ENCODE data around the gene DNAJA3. TPM values are rescaled to one million over a fixed set of nuclear protein-coding genes. Genes with fewer than 3 reads are reported as not detected.

The DNAJA3 gene
- total RNA-seq (2014; rRNA removed; shearing (Covaris generic)), result 210 and 214 TPM in 2 replicates
- 255 and 278 TPM in 2 replicates for polyA plus RNA-seq (2014; cell fraction: nucleus; rRNA removed)

DNA sequence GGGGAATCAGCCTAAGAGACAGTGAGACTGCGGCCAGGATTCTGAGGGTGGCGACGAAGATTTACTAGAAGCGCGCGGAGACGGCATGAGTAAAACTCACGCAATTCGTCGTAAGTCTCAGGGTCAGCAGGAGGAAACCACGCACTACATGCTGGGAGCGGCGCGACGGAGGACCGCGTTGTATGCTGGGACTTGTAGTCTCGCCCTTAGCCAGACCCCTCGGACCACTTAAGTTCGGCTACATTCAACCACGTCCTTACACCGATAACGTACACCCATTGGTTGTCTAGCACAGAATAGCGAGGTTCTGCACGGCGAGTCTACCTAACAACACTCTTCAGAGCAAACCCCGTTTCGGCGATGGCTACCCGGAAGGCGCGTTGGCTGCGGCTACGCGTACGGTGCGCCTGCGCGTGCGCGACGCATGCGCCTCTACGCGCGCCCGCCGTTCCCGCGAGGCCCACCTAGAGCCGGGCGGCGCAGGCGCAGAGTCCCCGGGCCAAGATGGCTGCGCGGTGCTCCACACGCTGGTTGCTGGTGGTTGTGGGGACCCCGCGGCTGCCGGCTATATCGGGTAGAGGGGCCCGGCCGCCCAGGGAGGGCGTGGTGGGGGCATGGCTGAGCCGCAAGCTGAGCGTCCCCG lies at the start of gene DNAJA3:
Gene DNAJA3, plus strand, starts transcription at position 491 of the 643 bp plus-strand sequence. Its CDS starts 14 bp downstream, at position 505.
- peak; percentile 96 for DNase-seq (ENCODE audit: extremely low read depth, low read depth)

DNA sequence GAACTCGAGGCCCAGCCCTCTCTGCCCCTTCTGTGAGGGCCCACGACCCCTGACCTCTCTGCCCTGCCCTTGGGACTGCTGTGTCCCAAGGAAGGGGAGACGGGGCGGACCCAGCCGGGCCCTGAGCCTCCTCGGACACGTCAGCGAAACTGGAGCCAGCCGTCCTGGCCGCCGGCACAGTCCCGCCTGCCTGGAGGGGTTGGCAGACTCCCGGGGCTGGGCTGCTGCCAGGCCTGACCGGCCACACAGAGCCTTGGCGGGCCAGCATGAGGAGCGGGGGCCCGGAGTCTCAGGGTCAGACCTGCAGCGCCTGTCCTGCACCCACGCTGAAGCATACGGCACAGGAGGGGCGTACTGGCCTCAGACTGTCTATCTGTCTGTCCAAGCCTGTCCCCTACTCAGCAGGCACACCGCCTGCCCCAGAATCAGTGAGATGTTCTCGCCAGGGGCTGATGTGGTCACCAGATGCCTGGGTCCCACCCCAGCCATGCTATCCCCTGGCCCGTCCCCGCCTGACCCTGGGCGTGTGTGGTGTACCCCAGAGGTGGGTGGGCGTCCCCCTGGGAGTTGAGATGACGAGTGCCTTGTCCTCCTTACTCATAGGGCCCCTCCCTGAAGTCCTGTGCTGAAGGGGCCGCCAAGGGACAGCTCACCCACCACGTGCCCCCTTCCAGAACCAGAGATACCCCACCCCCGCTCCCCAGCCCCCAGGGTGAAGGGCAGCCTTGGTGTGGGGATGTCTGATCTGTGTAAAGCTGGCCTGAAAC lies 49.4 kb upstream of the DNAJA3 start:
- no peak for DNase-seq (ENCODE audit: extremely low read depth, low read depth)

DNA sequence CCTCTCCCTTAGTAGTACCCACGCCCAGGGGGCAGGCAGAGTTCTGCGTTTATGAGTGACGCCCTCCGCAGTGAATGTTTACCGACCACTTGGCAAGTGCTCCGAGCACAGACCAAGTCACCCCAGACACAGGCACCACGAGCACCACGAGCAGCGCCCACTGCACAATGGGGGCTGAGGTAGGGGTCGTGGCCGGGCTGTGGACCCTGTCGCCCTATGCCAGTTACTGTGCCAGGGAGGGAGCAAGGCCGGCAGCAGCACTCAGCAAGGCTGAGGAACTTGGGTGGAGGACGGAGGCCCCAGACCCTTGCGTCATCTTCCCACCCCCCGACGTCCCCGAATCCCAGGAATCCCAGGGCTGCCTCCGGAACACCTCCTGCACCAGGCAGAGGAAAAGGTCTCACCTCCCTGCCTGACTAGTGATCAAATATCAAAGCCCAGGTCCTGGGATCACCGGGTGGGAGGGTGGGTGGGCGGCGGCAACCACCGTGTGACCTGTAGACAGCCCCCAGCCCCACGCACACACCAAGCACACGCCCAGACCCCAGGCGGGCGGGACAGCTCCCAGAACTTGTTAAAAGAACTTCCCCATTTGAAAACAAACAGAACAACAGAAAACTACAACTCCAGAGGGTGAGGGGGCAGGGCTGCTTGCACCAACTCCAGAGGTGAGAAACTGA lies 48.6 kb upstream of the DNAJA3 start:
- DNase-seq (ENCODE audit: extremely low read depth, low read depth), result no peak

DNA sequence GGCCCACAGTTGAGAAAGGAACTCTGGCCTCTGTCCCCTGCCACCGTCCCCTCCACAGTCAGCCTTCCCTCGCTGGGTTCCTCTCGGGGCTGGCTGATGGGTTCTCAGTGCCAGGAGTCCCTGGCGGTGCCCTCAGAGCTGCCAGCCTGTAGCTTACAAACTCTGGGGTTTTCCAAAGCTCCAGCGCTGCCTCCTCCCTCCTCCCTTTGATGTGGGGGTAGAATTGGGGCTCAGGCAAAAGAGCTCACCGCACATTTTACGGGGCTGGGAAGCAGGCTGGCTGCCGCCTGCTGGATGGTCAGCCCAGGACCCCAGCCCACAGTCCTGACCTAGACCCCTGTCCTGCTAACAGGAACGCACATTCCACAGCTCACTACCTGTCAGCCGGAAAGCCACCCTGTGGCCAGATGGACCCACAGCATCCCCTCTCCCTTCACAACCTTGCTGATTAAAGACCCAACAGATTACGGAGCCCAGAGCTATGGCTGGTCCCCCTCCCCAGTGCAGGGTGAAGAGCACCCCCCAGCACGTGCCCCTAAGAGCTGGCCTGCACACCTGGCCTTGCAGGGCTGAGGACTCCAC lies 48.0 kb upstream of the DNAJA3 start:
- DNase-seq (ENCODE audit: extremely low read depth, low read depth), result no peak

DNA sequence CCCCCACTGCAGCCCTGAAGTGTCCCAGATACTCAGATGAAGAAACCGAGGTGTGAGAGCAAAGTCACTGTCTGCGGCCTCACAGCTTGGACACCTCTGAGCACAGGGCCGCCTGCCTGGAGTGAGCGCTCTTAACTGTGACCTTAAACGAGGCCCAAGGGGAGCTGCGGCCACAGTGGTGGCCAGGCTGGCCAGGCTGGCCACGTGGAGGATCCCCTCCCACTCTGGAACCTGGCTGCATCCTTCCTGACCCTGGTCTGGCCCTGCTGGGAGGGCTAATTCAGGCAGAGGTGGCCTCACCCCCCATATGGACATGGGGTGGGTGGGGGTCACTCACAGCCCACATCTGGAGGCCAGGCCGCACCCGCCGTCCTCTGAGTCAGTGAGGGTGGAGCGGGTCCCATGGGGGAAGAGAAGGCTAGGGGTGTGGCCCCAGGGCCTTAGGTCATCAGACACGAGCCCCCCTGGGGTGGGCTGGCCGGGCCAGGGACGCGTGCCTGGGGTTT lies 47.5 kb upstream of the DNAJA3 start:
- no peak for DNase-seq (ENCODE audit: extremely low read depth, low read depth)

DNA sequence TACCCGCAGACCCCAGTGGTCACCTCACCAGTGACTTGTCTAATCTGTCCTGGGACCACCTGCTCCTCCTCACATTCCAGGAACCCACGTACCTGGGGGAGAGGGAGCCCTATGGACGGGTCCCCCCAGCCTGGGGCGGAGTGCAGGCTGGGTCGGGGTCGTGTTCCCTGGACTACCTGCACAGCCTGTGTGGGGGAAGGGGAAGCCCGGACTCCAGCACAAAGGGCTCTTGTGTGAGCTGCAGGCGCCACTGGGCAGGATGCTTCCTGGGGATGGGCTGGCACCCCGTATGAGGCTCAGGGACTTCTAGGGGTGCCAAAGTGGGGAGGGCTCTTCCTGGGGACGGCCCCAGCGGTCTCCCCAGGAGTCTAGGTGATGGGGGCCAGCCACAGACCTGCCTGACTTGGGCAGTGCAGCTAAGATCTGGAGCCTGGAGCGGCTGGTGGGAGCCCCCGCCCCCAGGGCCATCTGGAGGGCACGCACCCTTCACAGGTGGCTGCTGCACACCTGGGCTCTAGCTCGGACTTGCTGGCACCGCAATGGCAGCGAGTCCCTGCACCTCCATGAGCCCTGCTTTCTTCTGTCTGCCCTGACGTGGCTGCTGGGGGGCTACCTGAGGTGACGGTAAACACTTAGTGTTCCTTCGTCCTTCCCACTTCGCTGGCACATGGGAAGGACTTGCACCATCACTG lies 46.5 kb upstream of the DNAJA3 start:
- DNase-seq (ENCODE audit: extremely low read depth, low read depth), result no peak

DNA sequence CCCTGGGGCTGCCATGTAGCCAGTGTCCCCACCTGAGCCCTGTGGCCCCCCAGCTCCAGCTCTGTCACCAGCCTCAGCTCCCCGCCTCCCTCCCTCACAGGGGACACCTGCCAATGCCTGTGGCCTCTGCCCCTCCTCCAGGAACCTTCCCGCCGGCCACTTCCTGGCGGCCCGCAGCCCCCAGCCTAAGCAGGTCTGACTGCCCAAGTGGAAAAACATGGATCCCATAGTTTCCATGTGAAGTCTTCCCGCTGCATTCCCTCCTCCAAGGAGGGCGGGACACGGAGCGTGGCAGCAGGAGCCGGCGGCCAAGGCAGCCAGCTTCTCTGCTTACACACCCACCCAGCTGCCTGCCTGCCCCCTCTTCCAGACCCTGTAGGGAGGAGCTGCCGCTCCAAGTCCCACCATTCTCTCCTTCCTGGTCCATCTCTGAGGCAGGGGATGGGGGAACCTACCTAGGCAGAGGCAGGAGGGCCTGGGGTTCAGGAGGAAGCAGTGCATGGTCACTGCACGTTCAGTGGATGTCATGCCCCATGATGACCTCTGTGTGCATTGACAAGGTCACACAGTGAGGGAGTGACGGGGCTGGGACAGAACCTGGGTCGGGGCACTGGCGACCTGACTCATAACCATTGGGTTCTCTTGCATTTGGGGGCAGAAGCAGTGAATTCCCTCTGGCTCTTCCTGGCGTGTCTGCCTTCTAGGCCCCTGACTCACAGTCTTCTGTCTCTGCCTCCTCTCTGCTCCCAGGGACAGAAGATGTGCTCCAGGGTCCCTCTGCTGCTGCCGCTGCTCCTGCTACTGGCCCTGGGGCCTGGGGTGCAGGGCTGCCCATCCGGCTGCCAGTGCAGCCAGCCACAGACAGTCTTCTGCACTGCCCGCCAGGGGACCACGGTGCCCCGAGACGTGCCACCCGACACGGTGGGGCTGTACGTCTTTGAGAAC lies 45.3 kb upstream of the DNAJA3 start:
- no peak for DNase-seq (ENCODE audit: extremely low read depth, low read depth)

DNA sequence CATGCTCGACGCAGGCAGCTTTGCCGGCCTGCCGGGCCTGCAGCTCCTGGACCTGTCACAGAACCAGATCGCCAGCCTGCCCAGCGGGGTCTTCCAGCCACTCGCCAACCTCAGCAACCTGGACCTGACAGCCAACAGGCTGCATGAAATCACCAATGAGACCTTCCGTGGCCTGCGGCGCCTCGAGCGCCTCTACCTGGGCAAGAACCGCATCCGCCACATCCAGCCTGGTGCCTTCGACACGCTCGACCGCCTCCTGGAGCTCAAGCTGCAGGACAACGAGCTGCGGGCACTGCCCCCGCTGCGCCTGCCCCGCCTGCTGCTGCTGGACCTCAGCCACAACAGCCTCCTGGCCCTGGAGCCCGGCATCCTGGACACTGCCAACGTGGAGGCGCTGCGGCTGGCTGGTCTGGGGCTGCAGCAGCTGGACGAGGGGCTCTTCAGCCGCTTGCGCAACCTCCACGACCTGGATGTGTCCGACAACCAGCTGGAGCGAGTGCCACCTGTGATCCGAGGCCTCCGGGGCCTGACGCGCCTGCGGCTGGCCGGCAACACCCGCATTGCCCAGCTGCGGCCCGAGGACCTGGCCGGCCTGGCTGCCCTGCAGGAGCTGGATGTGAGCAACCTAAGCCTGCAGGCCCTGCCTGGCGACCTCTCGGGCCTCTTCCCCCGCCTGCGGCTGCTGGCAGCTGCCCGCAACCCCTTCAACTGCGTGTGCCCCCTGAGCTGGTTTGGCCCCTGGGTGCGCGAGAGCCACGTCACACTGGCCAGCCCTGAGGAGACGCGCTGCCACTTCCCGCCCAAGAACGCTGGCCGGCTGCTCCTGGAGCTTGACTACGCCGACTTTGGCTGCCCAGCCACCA lies 44.4 kb upstream of the DNAJA3 start:
- DNase-seq (ENCODE audit: extremely low read depth, low read depth), result no peak

DNA sequence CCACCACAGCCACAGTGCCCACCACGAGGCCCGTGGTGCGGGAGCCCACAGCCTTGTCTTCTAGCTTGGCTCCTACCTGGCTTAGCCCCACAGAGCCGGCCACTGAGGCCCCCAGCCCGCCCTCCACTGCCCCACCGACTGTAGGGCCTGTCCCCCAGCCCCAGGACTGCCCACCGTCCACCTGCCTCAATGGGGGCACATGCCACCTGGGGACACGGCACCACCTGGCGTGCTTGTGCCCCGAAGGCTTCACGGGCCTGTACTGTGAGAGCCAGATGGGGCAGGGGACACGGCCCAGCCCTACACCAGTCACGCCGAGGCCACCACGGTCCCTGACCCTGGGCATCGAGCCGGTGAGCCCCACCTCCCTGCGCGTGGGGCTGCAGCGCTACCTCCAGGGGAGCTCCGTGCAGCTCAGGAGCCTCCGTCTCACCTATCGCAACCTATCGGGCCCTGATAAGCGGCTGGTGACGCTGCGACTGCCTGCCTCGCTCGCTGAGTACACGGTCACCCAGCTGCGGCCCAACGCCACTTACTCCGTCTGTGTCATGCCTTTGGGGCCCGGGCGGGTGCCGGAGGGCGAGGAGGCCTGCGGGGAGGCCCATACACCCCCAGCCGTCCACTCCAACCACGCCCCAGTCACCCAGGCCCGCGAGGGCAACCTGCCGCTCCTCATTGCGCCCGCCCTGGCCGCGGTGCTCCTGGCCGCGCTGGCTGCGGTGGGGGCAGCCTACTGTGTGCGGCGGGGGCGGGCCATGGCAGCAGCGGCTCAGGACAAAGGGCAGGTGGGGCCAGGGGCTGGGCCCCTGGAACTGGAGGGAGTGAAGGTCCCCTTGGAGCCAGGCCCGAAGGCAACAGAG lies 43.5 kb upstream of the DNAJA3 start:
- no peak for DNase-seq (ENCODE audit: extremely low read depth, low read depth)

DNA sequence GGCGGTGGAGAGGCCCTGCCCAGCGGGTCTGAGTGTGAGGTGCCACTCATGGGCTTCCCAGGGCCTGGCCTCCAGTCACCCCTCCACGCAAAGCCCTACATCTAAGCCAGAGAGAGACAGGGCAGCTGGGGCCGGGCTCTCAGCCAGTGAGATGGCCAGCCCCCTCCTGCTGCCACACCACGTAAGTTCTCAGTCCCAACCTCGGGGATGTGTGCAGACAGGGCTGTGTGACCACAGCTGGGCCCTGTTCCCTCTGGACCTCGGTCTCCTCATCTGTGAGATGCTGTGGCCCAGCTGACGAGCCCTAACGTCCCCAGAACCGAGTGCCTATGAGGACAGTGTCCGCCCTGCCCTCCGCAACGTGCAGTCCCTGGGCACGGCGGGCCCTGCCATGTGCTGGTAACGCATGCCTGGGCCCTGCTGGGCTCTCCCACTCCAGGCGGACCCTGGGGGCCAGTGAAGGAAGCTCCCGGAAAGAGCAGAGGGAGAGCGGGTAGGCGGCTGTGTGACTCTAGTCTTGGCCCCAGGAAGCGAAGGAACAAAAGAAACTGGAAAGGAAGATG lies 42.8 kb upstream of the DNAJA3 start:
- no peak for DNase-seq (ENCODE audit: extremely low read depth, low read depth)

DNA sequence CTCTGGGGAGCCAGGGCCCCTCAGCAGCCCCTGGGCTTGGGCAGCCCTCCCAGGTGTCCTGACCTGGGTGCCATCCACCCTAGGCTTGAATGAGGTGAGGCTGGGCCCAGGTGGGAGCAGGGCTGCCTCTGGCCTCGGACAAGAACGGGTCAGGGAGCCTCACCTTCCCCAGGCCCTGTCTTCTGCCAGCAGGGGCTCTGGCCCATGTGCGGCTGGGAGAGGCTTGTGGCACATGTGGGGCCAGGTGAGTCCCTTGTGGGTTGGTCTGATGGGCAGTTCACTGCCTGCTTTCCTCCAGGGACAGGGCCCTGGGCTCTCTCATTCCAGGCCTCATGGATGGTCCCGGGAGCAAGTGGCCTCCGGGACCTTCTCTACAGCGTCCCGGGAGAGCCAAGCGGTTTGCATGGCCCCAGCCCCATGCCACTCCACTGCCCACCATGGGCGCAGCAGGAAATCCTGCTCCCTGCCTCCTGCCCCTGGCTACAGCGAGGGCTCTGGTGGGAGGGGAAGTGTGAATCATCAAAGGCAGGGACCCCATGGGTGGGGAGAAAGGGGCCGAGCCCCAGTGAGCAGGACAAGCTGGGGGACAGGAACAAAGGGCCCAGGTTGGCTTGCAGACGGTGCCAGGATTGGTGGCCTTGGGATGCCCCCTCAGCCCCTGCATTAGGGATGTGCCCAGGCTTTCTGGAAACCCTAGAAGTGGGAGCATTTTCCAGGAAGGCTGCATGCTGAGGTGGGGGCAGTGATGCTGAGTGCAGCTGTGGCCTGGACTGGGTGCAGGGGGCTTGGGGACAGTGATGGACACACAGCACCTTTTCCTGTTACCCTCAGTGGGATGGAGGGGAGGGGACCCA lies 41.9 kb upstream of the DNAJA3 start:
- no peak for DNase-seq (ENCODE audit: extremely low read depth, low read depth)

DNA sequence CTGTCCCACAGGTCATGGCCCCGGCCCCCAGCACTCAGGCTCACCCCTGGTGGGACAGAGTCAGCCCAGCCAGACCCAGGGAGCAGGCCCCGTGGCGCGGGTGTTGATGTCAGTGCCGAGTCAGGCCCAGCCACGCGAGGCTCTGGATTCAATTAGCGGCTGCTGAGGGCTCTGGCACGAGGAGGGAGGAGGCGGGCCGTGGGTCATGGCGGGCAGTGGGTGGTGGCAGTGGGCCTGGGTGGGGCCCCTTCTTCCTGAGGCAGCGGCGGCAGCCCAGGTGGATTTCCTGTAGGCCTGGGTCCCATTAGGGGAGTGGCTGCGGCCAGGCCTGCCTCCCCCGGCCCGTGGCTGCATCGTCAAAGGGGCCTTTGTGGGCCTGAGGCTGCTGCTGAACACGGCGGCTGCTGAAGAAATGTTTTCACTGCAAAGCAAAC lies 41.1 kb upstream of the DNAJA3 start:
- no peak for DNase-seq (ENCODE audit: extremely low read depth, low read depth)

DNA sequence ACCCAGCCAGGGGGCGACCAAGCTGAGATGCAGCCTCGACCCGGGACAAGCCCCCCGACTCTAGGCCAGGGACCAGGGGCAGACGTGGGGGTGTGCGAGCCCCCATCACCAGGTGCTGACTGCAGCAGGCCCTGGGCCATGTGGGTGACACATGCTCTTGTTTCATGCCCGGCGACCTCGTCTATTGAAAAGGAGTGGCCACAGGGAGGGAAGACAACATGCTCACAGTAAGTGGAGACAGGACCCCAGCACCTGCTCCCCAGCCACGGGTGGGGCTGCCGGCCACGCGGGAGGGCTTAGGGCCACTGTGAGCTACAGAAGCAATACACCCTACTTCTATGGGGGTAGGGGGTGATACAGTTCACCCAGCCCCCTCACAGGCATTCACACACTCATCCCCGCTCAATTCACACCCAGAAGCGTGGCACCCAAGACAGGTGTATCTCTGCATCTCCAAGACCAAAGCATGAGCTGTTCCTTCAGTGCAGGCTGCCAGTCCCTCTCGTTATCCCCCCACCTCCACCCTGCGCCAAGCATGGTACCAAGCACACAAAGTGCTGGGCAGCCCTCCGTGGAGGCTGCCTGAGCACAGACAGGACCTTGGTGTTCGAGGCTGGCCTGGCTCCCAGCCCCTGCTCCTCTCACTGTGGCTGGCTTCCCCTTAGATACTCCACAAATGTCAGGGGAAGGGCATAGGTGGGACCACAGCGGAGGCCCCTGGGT lies 40.4 kb upstream of the DNAJA3 start:
- DNase-seq (ENCODE audit: extremely low read depth, low read depth), result no peak

DNA sequence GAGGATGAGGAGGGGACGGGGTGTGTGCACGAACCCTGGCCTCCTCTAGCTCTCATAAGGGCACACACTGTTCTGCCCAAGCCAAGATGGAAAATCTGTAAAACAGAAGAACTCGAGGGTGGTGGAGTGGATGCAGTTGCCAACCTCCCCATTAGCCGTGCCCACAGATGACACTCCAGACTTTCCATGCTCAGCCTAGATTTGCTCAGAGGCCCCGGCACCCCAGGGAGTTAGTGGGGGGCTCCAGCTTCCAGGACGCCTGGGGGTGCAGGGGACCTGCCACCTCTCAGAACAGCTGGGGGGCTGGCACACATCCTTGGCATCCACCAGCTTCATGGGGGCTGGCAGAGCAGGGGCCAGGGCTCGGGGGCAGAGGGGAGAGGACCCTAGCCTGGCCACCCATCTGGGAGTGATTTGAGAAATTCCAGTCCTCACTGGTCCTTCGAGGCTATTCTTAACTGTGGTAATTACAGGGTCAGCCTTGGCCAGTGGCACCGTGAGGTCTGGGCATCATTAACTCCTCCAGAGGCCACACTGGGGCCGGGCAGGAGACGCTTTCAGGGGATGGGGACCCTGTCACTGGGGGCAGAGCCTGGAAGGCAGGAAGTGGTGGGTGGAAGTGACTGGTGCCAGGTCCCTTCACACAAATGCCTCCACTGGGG lies 39.7 kb upstream of the DNAJA3 start:
- no peak for DNase-seq (ENCODE audit: extremely low read depth, low read depth)

DNA sequence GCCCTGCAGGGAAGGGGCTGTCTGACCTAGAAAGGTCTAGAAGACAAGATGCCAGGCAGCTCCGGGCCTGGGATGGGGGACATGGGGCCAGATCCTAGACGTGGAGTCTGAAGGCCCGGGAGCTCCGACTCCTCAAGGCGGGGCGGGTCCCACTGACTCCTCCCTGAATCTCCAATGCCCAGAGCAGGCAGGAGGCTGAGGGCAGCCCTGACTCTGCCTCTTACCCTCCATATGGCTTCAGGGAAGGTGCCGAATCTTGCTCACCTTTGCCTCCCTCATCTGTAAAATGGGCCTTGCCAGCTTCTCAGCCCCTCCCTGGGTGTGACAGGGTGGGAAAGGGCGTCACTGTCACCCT lies 39.2 kb upstream of the DNAJA3 start:
- no peak for DNase-seq (ENCODE audit: extremely low read depth, low read depth)

Data from NCI-H460 (cell line).